Ramos (cell line): Measurements from ENCODE around the gene CACNB1.

Source experiments
- in situ Hi-C: fragments of 300-500 bp; cut with MboI; formaldehyde crosslinking; loops from one replicate; pipeline ENCODE4 v1.14.3; 2022; ENCODE audit warnings: low sequenced_read_pairs; ENCODE audit not compliant: unreplicated experiment

Gene CACNB1

DNA sequence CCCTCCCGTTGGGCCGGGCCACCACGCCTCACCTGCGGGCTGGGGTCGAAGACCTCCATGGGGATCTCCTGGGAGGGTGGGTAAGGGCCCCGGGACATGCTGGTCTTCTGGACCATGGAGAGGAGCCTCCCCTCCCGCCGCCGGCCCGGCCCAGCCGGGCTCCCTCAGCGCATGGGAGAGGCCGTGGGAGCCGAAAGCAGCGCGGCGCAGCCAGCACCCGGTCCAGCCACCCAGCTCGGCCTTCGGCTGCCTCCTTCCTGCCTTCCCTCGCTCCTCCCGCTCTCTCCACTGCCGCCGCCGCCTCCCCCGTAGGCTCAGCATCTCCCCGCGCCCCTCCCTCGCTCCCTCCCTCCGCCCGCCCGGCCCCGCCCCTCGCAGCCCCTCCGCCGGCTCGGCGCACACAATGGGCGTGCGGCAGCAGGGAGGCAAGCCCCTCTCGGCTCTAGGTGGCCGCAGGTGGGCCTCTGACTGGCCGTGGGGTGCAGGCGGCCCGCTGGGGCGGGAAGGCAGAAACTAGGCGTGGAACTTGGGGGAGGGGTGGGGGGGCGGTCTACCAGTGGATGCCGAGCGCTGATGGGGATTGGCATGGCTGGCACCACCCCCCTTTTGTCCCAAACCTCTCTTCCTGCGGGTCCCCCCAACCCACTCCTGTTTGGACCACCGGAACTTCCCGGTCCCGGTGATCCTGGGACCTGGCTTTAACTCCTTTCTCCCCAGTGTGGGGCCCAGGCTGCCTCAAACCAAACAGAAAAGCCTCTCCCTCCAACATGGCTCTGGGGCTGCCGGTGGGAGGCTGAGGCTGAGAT is at the start of gene CACNB1:
TSS of gene CACNB1 (minus strand) at position 290 of the 806 bp plus-strand sequence. CDS start at position 116, 174 bp downstream.
- in situ Hi-C loops: no loop called here

DNA sequence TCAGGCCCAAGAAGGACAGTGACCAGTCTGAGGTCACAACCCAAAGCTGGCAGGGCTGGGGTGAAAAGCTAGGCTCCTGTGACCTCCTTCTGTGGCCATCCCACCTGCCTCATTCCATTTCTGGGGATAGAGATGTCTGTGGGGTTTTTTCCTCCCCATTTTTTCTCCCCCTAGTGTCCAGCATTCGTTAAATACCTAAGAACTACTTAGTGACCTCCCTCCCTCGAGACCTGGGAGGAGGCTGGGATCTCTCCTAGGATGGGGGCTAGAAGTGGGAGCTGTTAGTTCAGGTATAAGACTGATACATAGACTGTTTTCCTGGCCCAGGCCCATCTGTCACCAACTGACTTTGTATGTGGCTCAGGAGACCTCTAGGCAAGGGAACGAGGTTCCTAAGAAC is 48.8 kb upstream of the CACNB1 start:
- in situ Hi-C loops: no loop called here

DNA sequence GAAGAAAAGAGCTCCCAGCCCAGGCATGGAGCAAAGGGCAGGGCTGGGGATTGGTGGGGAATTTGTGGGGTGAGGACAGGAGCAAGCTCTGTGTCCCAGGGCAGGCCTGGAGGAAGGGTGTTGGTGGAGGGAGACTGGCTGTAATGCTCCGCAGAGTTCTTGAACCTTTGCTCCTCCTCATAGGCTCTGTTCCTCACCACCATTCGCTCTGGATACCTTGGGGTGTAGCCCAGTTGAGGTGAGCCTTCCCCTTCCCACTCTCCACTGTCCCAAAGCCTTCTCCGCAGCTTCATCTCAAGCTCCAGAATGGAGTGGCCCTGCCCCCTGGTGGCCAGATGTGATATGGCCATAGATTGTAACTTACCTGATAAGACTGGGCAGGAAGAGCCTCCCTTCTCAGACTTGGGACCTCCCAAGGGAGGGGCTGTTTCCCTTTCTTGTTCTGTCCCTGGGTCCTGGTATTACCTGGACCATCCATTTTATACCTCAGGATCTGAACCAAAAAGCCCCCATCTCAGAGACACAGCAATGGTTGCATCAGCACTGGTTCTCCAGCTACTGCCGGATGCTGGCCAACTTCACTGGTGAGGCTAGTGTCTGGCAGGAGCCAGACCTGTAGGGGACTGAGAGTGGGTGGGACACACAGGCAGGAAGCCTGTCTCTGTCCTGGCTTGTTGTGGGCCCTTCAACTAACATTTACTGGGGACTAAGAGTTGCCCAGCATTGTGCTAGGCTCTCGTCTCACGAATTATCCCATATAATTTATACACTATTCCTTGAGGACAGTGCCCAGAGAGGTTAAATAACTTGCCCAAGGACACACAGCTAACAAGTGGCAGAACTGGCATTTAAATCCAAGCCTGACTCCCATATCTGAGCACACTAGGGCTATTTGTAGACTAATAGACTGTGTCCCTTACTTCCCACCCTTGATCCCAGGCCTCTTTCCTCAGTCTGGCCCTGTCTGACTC is 47.4 kb upstream of the CACNB1 start:
- in situ Hi-C loops: loop anchor here (5.0 kb wide), 1 partner anchor 38 kb away; no protein-coding TSS in a partner anchor

DNA sequence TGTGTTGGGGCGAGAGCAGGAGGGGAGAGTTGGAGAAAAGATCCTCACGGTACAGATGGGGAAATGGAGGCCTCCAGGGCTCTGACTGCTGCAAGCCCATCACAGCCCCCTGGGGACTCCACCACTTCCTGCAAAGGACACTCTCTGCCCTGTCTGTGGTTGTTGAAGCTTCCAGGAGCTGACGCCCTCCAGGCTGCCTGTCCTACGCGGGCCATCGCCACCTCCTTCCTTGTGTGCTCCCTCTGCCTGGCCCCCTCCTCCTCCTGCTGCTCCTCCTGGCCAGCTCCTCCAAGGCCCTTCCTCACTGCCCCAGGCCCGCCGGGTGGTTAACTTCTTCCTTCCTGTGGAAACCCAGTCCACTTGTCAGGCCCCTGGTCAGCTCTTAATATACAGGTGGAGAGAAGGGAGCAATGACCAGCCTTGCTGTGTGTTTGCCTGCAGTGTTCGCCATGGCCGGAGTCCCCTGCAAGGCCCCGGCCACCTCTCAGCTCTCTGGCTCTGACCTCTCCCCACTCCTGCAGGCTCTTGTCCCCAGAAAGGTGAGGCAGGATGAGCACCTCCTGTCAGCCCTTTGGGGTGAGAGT is 46.6 kb upstream of the CACNB1 start:
- in situ Hi-C loops: loop anchor here (5.0 kb wide), 1 partner anchor 37 kb away; no protein-coding TSS in a partner anchor

GRCh38 chr17:39243155-39243554 is 45.7 kb upstream of the CACNB1 start:
- in situ Hi-C loops: loop anchor here (5.0 kb wide), 1 partner anchor 36 kb away; no protein-coding TSS in a partner anchor

- in situ Hi-C loops: loop anchor here (5.0 kb wide), 1 partner anchor 33 kb away; no protein-coding TSS in a partner anchor
Observed at GRCh38 chr17:39240631-39241030, 43.2 kb upstream of the CACNB1 start.

GRCh38 chr17:39239640-39240314 is 42.3 kb upstream of the CACNB1 start:
- in situ Hi-C loops: loop anchor here (5.0 kb wide), 1 partner anchor 32 kb away; no protein-coding TSS in a partner anchor

- in situ Hi-C loops: no loop called here
Observed at GRCh38 chr17:39238311-39238972, 41.0 kb upstream of the CACNB1 start.

- in situ Hi-C loops: no loop called here
Observed at GRCh38 chr17:39237586-39237985, 40.1 kb upstream of the CACNB1 start.

- in situ Hi-C loops: no loop called here
Observed at GRCh38 chr17:39236981-39237441, 39.5 kb upstream of the CACNB1 start.

DNA sequence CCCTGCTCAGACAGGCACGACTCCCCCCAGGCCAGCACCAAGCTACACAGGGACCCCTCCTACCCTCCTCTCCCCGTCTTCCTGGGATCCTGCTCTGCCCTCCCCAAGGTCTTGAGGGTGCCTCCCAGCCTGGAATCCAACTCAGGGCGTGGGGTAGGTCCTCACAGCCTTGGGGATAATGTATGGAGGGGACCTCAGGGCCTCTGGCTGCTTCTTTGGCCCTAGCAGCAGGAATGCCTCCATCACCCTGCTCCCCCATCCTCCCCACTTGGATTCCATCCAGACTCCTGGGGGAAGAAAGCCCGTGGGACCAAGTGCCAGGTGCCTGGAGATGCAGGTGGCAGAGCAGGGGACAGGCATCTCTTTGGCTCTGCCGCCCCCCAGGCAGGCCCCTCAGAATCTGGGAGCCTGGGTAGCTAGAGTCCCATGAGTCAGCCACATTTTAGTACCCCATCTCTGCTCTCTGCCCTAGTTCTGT is 39.0 kb upstream of the CACNB1 start:
- in situ Hi-C loops: no loop called here

DNA sequence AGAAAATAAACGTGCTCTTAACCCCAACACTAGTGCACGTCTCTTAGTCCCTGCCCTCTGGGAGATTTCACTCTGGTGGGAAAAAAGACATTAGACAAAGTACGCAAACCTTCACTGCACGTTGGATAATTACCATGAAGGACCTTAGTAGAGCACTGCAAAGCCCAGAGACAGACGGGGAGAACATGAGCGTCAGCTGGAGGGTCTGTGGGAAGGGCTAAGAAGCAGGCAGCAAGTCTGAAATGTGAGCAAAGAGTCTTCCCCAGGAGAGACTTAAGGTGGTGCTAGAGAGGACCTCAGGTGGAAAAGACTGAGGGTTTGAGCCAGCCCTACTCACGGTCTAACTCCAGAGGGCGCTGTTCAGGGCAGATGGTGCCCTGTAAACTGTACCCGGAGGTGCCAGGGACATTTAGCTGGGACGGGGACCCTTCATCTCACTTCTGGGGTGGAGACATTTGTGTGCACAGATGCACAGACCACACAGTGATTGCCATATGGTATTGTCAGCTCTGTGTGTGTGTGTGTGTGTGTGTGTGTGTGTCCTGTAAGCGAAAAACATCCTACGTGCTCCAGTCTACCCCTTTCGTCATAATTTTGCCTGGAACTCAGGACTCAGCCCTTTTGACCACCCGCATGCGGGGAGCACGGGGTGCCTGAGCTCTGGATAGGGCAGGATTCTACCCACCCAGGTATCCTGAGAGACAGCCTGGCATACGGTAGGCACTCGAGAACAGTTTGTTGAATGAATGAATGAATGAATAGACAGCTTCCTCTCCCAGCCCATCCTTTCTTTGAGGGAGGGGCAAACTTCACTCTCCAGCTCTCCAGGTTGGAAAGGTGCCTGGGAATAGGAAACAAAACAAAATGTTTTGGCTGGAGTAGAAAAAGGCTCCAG is 38.3 kb upstream of the CACNB1 start:
- in situ Hi-C loops: no loop called here

- in situ Hi-C loops: no loop called here
Observed at GRCh38 chr17:39231591-39232551, 34.4 kb upstream of the CACNB1 start.

GRCh38 chr17:39231091-39231561 is 33.7 kb upstream of the CACNB1 start:
- in situ Hi-C loops: no loop called here

GRCh38 chr17:39230361-39230760 is 32.9 kb upstream of the CACNB1 start:
- in situ Hi-C loops: no loop called here

GRCh38 chr17:39229274-39229913 is 31.9 kb upstream of the CACNB1 start:
- in situ Hi-C loops: no loop called here
